ENCODE data around the gene MDFIC2. TPM values are rescaled to one million over a fixed set of nuclear protein-coding genes. Genes with fewer than 3 reads are reported as not detected.
A peak's percentile ranks its signal among the peaks of the same experiment; 100 is the strongest.
"Not testable (repeated sequence)": the region's sequence is repeated elsewhere in the genome, so short reads cannot be mapped to it uniquely, and the experiment has no call there.

MDFIC2 gene
- total RNA-seq, 4 donors from 2014 or later: not detected

DNA sequence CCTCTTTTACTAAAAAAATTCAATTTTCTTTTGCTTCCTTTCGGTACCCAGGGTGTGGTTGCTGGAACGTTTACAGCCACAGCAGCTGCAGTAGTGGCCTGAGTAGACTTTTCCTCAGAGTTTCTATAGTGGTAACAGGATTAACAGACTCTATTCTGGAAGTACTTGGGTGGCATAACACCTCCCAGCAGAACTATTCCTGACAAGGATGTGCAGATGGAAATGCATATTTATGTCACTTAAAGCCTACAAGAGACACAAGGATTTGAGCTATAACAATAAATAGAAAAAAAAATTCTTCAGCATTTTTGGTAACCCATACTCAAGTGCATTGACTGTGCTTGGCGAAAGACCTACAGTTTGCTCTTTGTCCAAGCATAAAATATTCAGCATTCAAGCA, 94.0 kb downstream of the MDFIC2 start:
- 70 to 71% methylated on average over 3 of the region's 3 CpGs for WGBS, 2 donors

GRCh38 chr3:70211274-70211673, 101.2 kb downstream of the MDFIC2 start:
- intact Hi-C loops (cut with DNase I); H3K9me3 ChIP-seq; DNase-seq; H3K27me3 ChIP-seq; H3K36me3 ChIP-seq; H3K27ac ChIP-seq; H3K4me1 ChIP-seq; H3K4me3 ChIP-seq (replicated peaks in 1 of 3): not testable (repeated sequence)

More for the DNA sequence above, 94.0 kb downstream of the MDFIC2 start:
- H3K4me3 ChIP-seq (replicated peaks in 1 of 3): no peak overlapping the region
- no peak for TF ChIP-seq CTCF (IDR thresholded peaks at IDR 0.05)
- TF ChIP-seq POLR2A (IDR thresholded peaks at IDR 0.05): no peak
- no peak for DNase-seq
- intact Hi-C loops (cut with DNase I): no loop called here
- no peaks in the 10 kb centered on the region for H3K36me3 ChIP-seq
- H3K27ac ChIP-seq: no peak overlapping the region
- H3K4me1 ChIP-seq: no peaks in the 10 kb centered on the region
- no peaks in the 10 kb centered on the region for H3K27me3 ChIP-seq
- H3K9me3 ChIP-seq: no peaks in the 10 kb centered on the region

- DNase-seq: no peak
- no peaks in the 10 kb centered on the region for H3K36me3 ChIP-seq
- H3K4me3 ChIP-seq (replicated peaks in 1 of 3): no peak overlapping the region
- no peaks in the 10 kb centered on the region for H3K9me3 ChIP-seq
- intact Hi-C loops (cut with DNase I): no loop called here
- H3K4me1 ChIP-seq: no peaks in the 10 kb centered on the region
- H3K27me3 ChIP-seq: no peaks in the 10 kb centered on the region
- no peak overlapping the region for H3K27ac ChIP-seq
- TF ChIP-seq POLR2A (IDR thresholded peaks at IDR 0.05) (no peak), CTCF (IDR thresholded peaks at IDR 0.05) (no peak)
These were observed 110.5 kb downstream of the MDFIC2 start for GRCh38 chr3:70201975-70202374.

DNA sequence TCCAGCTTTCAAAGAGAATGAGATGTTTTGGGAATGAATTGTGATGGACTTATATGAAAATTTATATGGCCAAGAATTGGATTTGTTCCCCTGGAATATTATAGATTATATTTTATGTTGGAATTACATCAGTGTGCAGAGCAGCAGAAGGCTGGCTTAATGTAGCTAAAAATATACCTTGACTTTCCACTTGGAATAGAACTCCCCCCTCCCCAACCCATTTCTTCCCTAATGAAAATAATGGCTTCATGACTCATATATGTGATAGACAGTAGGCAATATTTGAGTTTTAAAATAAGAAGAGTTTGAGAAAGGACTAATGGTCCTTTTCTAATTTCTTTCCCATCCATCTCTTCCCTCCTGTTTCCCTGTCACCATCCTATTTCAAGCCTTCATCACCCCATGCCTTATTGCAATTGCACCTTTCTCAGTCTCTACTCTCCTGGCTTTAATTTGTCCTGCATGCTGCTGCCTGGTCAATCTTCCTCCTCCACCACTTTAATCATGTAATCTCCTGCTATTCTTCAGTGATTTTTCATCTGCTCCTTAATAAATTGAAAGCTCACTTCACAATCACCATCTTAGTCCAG, 122.5 kb downstream of the MDFIC2 start:
- Histone ChIP-seq H3K36me3 (no peaks in the 10 kb centered on the region), H3K4me3 (replicated peaks in 1 of 3) (no peak overlapping the region), H3K27ac (no peak overlapping the region), H3K4me1 (peaks cover 8 to 23% of the 10 kb centered on the region in 2 donors), H3K27me3 (no peaks in the 10 kb centered on the region), H3K9me3 (no peaks in the 10 kb centered on the region)
- intact Hi-C loops (cut with DNase I): no loop called here
- TF ChIP-seq POLR2A (IDR thresholded peaks at IDR 0.05) (no peak), CTCF (IDR thresholded peaks at IDR 0.05) (no peak)
- no peak for DNase-seq

- peak; percentile 63 to 71 for DNase-seq
- no peak overlapping the region for H3K4me3 ChIP-seq (replicated peaks in 1 of 3)
- intact Hi-C loops (cut with DNase I): no loop called here
- H3K27ac ChIP-seq: peak overlapping the region in 2 of 3 donors; percentile 26 to 51
- WGBS, 2 donors: 33 to 49% methylated on average over 2 of the region's 2 CpGs
- TF ChIP-seq POLR2A (IDR thresholded peaks at IDR 0.05) (no peak), CTCF (IDR thresholded peaks at IDR 0.05) (no peak)
- no peaks in the 10 kb centered on the region for H3K27me3 ChIP-seq
- no peaks in the 10 kb centered on the region for H3K9me3 ChIP-seq
- no peaks in the 10 kb centered on the region for H3K36me3 ChIP-seq
- peaks cover 0 to 18% of the 10 kb centered on the region in 2 donors for H3K4me1 ChIP-seq
These were observed 126.2 kb downstream of the MDFIC2 start for GRCh38 chr3:70186221-70186620.

- H3K27me3 ChIP-seq: no peaks in the 10 kb centered on the region
- H3K36me3 ChIP-seq: no peaks in the 10 kb centered on the region
- WGBS, 2 donors: 50 to 75% methylated on average over 1 of the region's 1 CpG
- DNase-seq: peak; percentile 51 to 65
- H3K4me3 ChIP-seq (replicated peaks in 1 of 3): no peak overlapping the region
- peaks cover 0 to 18% of the 10 kb centered on the region in 2 donors for H3K4me1 ChIP-seq
- TF ChIP-seq POLR2A (IDR thresholded peaks at IDR 0.05) (no peak), CTCF (IDR thresholded peaks at IDR 0.05) (no peak)
- H3K9me3 ChIP-seq: no peaks in the 10 kb centered on the region
- intact Hi-C loops (cut with DNase I): no loop called here
- peak overlapping the region in 2 of 3 donors; percentile 26 to 55 for H3K27ac ChIP-seq
These were observed 126.8 kb downstream of the MDFIC2 start for GRCh38 chr3:70185661-70186060.
